HG03095 (cell line): Measurements from ENCODE around the gene GARRE1.
"Not testable (repeated sequence)": the region's sequence is repeated elsewhere in the genome, so short reads cannot be mapped to it uniquely, and the experiment has no call there.

Source experiments
- ATAC-seq: cut with Tn5 transposase; IDR thresholded peaks from one replicate; pipeline ENCODE4 v1.9.1; 2021; ENCODE audit warnings: moderate library complexity; ENCODE audit not compliant: unreplicated experiment

The GARRE1 gene

DNA sequence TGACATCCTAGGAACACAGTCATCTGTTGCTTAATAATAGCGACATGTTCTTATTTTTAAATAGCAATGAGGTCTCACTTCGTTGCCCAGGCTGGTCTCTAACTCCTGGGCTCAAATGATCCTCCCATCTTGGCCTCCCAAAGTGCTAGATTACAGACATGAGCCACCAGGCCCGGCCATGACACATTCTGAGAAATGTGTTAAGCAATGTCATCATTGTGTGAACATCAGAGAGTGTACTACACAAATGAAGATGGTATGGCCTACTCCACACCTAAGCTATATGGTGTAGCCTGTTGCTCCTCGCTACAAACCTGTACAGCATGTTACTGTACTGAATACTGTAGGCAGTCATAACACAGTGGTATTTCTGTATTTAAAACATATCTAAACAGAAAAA lies 24.6 kb upstream of the GARRE1 start:
- no peak for ATAC-seq

DNA sequence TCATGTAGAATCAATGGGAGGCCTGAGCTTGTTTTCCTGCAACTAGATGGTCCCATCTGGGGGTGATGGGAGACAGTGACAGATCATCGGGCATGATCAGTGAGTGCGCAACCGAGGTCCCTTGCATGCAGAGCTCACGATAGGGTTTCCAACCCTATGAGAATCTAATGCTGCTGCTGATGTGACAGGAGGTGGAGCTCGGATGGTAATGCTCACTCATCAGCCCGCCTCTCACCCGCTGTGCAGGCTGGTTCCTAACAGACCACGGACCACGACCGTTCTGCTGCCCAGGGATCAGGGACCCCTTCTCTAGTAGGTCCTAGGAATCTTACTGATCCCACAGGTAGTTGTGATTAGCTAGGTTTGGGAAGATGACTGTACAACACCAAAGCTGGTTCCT lies 23.5 kb upstream of the GARRE1 start:
- ATAC-seq: no peak

DNA sequence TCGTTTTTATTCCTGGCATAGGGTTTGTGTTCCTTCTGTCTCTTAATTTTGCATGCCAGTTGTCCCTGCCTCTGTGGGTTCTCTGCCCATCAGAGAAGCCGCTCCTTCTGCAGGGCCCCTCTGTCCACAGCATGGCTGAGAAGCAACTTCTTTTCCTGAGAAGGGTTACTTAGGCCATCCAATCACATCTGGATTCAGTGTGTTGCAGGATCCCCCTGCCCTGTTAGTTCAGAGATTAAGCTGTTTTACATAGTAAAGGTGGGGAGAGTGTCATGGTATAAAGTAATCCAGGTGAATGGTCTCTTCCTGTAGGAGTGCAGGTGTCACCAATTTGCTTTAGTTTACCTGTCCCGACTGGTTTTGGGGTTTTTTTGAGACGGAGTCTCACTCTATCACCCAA lies 22.9 kb upstream of the GARRE1 start:
- no peak for ATAC-seq

DNA sequence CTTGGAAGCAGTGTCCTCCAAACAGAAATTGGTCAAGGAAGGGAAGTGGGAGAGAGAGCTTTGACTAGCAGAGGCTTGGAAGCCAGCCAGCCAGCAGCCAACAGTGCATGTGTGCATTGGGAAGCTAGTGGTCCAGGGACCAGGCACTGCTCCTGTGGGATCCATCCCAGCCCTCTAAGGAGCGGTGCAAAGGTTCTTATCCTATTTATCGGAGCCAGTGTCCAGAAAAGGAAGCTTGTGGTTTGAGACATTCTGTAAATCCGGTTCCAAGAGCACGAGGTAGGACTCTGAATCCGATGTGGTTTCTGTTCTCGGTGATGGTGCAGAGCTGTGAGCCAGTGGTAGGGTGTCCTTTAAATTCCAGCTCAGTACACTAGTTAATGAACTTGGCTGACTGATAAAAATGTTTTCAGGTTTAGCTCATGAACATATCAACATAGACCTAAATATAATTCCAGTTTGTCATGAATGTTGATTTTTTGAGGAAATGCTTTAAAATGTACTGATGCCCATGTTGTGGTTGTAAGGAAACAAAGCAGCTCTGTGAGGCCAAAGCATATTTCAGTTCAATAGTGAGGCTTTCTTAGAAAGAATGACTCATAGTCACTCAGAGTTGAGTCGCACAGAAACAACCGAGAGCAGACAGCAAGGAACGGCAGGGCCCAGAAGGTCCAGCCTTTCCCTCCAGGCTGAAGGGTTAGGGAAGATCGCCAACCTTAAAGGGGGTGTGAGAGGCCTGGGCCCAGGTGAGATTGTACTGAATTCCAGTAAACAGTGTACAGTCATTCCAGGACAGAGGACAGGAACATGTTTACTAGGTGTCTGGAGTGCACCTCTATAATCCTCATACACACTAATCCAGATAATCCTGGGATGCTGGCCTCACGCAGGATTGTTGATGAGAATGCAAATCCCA lies 21.5 kb upstream of the GARRE1 start:
- ATAC-seq: no peak

DNA sequence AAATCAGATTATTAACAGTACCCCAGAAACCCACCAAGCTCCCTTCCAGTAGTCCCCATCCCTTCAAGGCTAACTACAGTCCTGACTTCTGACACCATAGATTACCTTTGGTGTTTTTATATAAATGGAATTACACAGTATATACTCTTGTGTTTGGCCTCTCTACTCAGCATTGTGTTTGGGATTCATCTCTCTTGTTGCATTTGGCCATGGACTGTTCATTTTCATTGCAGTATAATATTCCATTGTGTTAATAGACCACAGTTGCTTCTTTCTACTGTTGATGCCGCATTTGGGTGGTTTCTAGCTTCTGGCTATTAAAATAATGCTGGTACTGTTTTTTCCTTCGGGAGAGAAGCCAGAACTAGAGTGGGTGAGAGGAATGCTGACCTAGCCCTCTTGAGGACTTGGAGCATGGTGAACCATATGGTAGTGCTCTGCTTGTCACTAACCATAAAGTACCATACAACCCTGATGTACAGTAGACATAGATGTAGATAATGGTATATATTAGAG lies 18.9 kb upstream of the GARRE1 start:
- ATAC-seq: no peak

DNA sequence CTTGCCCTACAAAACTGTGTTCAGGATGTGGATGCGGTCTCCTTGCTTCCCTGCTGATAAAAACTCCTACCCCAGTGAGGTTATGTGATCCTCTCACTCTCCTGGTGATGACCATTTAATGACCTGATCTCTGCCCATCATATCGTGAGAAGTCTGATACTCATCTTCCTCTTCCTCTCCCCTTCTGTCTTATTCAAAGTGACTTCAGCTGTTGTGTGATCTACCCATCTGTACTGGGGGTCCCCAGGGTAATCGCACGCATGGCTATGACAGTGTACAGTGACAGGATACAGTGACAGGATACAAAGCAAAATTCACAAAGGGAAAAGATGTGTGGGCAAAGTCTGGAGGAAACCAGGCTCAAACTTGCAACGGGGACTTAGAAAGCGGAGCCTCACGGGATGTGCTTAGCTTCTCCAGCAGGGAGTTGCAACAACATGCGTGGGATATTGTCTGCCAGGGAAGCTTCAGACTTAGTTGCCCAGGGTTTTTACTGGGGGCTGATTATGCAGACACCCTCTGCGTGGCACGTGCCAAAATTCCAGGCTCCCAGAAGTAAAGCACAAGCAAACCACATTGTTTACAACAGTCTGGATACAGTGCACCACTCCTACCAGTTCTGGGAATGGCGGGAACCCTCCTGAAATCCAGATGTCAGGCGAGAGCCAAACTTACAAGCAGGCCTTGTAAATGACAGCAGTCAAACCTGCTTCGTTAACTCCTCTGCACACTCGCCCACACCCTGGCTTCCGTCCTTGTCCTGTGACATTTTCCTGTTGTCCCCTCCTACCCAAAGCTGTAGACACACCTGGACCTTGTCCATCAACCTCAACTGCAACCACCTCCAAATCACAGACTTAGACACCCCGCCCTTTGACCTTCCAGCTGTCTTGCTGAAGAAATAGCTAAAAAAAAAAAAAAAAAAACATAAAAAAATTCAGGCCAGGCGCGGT lies 18.0 kb upstream of the GARRE1 start:
- no peak for ATAC-seq

DNA sequence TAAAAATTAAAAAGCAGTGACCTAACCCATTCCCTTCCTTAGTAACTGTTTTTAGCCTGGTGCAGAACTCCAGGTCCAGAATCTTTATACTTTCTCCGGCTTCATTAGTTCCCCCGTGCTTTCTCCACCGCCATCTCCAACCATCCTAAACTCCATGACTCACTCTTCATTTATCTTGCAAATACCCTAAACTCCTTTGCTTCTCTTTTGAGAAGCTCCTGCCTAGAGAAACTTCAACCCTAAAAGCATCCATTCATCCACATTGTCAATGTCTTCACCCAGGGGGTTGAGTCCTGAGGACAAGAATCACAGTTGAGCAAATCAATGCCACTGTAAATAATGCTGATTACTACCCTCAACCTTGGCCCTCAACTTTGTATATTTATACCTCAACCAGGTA lies 17.1 kb upstream of the GARRE1 start:
- no peak for ATAC-seq

DNA sequence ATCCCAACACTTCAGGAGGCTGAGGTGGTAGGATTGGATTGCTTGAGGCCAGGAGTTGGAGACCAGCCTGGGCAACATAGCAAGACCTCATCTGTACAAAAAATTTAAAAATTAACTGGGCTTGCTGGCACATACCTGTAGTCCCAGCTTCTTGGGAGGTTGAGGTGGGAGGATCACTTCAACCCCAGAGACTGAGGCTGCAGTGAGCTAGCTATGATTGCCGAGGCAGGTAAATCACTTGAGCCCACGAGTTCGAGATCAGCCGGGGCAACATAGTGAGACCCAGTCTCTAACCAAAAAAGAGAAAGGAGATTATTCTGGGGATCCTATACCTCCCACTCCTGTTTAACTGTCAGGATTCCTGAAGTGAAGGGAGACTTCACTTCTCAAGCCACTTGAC lies 16.4 kb upstream of the GARRE1 start:
- no peak for ATAC-seq

DNA sequence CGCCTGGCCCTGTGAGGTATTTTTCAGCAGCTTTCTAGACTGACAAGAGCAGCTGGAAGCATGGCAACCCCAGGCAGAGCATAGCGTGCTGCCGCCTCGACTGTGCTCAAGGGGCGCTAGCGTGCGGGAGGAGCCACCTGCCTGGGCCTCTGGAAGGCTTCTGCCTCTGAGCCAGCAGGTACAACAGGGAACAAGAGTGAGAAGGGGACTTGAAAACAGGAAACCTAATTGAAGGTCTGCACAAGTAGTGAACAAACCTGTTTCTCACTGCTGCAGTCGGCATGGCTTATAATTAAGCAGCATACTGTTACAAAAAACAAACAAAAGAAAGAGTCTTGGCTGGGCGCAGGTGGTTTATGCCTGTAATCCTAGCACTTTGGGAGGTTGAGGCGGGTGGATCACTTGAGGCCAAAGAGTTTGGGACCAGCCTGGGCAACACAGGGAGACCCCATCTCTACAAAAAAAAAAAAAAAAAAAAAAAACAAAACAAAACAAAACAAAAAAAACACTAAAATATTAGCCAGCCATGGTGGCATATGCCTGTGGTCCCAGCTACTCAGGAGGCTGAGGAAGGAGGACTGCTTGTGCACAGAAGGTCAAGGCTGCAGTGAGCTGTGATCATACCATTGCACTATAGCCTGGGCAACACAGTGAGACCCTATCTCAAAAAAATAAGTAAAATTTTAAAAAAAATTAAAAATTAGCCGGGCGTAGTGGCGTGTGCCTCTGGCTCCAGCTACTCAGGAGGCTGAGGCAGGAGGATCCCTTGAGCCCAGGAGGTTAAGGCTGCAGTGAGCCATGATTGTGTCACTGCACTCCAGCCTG lies 12.6 kb upstream of the GARRE1 start:
- ATAC-seq: no peak

DNA sequence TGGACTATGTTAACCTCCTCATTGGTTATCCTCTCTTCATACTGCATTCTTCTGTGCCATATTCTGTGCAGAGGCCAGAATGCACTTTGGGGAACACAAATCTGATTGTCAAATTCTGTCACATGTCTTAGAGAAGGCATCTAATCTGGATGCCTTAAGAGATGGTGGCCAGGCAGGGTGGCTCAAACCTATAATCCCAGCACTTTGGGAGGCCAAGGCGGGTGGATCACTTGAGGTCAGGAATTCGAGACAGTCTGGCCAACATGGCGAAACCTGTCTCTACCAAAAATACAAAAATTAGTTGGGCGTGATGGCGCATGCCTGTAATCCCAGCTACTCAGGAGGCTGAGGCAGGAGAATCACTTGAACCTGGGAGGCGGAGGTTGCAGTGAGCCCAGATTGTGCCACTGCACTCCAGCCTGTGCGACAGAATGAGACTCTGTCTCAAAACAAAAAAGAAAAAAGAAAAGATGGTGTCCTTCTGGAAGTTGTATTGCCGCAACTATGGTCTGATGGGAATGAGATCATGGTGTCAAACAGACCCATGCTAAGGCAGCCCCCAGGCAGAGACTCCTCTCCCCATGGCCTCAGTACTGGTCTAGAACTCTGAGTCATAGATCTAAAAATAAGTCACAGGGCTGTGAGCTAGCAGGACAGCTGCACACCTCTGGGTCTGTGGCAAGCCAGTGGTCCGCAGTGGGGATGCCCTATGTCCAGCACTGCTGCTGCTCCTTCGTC lies 11.0 kb upstream of the GARRE1 start:
- ATAC-seq: peak; percentile 65

DNA sequence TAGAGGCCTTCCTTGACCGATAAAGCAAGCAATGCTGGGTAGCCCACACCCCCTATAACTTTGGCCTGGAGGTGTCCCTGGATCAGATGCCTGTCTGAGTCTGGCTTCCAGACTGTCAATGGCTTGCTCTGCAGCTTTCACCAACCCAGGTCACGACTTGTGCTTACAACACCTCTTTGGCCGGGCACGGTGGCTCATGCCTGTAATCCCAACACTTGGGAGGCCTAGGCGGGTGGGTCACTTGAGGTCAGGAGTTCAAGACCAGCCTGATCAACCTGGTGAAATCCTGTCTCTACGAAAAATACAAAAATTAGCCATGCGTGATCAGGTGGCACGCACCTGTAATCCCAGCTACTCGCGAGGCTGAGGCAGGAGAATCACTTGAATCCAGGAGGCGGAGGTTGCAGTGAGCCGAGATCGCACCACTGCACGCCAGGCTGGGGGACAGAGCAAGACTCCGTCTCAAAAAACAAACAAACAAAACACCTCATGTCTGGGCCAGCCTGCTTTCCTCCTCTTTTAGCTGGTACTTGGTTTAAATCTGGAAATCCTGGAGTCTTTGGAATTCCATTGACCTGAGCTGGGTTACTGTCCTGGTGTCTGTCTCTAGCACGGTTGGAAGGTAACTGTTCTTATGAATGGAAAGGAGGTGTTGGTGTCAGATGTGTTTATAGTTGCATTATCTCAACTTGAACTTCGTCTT lies 10.3 kb upstream of the GARRE1 start:
- no peak for ATAC-seq

DNA sequence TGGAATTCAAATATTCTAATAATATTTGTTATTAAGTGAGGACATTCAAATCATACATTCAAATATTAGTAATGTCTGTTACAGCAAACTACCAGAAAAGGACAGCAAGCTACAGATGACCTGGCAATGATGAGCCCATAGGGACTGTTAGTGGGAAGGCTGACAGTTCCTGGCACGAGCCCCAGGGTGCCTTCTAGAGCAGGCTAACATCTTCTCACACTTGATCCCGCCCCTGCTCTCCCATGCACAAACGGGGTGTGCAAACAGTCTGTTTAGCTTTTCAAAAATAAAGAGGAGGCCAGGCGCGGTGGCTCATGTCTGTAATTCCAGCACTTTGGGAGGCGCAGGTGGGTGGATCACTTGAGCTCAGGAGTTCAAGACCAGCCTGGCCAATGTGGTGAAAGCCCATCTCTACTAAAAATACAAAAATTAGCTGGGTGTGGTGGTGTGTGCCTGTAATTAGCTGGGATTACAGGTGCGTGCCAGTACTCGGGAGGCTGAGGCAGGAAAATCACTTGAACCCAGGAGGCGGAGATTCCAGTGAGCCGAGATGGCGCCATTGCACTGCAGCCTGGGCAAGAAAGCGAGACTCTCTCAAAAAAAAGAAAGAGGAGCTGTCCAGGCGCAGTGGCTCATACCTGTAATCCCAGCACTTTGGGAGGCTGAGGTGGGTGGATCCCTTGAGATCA lies 9.6 kb upstream of the GARRE1 start:
- no peak for ATAC-seq

DNA sequence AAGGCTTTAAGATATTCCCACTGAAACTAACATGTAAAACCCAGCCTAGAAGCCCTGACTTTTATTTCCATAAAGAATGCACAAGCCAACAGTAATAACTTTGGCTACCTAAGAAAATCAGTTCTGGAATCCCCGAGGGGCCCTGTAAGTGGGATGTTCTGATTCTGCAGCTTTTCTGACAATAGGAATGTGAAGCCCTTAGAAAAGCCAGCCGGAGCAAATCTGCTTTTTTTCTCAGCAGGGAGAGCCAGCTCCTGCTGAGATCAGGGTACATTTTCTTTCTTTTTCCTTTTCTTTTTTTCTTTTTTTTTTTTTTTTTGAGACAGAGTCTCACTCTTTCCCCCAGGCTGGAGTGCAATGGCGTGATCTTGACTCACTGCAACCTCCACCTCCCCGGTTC lies 8.0 kb upstream of the GARRE1 start:
- no peak for ATAC-seq

DNA sequence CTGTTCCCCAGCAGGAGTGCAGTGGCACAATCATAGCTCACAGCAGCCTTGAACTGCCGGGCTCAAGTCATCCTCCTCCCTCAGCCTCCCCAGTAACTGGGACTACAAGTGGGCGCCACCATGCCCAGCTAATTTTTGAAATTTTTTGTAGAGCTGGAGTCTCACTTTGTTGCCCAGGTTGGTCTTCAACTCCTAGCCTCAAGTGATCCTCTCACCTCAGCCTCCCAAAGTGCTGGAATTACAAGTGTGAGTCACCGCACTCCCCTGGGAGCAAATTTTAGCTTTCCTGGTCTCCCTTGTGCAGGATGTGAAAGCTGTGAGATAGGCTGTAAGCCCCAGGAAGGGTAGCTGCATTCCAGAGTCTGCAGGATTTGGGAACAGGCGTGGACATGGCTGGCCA lies 5.4 kb upstream of the GARRE1 start:
- ATAC-seq: no peak

DNA sequence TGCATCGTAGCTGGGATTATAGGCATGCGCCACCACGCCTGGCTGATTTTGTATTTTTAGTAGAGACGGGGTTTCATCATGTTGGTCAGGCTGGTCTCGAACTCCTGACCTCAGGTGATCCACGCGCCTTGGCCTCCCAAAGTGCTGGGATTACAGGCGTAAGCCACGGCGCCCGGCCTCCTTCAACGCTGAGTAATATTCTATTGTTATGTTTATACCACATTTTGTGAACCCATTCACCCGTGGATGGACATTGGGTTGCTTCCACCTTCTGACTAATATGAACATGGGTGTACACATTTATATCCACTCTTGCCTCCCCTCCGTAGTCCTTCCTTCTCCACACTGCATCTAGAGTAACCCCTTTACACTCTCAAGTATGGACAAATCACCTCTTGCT lies 1.2 kb upstream of the GARRE1 start:
- not testable (repeated sequence) for ATAC-seq

DNA sequence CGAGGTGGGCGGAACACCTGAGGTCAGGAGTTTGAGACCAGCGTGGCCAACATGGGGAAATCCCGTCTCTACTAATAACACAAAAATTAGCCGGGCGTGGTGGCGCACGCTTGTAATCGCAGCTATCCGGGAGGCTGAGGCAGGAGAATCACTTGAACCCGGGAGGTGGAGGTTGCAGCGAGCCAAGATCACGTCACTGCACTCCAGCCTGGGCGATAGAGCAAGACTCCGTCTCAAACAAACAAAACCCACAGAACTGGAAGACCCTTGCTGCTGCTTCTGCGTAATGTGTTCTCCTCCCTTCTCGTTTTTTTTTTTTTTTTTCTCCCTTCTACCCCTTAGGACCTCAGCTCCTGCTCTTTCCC lies 691 bp upstream of the GARRE1 start:
- ATAC-seq: not testable (repeated sequence)

DNA sequence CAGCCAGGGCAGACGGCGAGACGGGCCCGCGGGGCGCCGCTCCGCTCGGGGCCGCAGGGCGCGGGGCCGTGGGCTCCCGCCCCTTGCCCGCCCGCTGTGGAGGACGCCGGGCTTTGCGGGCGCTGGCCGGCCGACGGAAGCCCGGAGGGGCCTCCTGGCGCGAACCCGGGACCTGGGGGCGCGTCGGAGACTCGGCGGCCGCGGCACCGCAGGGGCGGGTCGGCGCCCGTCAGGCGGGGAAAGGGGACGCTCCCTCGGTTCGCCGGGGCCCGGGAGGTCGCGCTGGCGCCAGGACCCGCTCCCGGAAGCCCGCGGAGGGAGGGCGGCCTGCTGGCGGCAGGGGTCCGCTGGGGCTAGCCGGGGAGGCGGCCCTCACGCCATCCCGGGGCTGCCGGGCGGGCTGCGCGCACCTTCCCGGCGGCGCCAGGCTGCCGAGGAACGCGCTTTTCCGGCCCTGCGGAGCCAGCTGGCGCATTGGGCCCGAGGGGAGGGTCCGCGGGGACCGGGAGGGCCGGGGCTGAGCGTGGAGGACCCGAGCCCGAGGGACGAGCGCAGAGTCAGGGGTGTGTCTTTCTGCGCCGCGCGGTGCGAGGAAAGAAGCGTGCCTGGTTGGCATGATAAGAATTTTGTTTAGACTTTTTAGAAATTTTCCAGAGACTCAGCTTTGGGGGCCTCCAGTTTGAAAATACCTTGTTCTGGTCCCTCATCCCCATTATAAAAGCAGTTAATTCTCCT lies 511 bp downstream of the GARRE1 start:
- ATAC-seq: peak; percentile 42

DNA sequence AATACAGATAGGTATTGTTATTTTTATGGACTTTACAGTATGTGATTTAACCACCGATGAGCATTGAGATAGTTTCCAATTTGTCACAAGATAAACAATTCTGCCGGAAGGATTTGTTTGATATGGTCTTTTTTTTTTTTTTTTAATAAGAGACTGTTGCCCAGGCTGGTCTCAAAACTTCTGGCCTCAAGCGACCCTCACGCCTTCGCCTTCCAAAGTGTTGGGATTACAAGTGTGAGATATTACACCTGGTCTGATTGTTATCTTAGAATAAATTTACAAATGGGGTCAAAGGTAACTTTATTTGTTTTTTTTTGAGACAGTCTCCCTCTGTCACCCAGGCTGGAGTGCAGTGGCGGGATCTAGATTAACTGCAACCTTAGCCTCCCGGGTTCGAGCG lies 1.2 kb downstream of the GARRE1 start:
- no peak for ATAC-seq
